ENCODE measurements around the gene DGKI. TPM values are rescaled to one million over a fixed set of nuclear protein-coding genes. Genes with fewer than 3 reads are reported as not detected.

The DGKI gene
- total and polyA plus RNA-seq, 2 donors: 1.8 to 13.3 TPM

DNA sequence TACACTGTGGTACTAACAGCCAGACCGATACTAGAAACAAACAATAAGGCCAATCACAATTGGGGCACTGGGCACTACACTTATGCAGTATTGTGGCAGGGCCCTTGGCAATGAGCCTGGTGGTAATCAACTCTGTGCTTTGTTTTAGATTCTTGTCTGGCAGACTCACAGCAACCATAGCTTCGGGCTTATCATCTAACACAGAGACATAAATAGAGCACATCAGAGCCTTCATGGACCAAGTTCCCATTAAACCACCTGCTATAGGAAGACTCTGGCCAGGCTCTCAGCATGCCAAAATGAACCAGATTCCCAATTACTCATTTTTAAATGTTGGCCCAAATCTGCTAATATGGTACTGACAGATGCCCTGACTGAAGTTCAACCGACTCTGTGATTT lies 218.6 kb downstream of the DGKI start:
- no peak overlapping the region for H3K4me3 ChIP-seq (ENCODE audit: low read depth, low read length)

DNA sequence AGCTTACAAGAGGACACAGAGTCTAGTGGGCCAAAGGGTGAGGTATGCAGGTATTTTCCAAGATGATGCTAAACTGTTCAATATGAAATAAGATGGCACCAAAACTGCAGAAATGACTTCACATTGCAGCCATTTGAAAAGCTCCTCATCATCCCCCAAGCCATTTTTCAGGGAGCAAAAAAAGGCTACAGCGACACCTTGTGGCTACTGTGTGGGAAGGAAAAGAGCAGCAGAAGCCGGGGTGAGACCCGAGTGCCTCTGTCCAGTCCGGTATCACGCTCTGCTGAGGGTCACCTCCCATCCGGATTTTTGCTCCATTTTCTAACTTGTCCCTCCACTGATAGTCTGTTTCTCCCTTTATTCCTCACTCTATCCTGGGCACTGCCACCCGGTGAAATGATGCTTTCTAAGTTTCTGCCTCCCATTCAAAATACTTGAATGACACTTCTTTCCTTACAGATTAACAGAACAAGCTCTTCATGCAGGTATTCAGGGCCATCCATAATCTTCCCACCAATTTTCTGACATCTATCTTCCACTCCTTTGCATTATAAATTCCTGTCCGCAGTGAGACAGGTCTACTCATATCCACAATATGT lies 220.2 kb downstream of the DGKI start:
- H3K4me3 ChIP-seq (ENCODE audit: low read depth, low read length): no peak overlapping the region
- H3K4me1 ChIP-seq (ENCODE audit: insufficient read depth): no peaks in the 10 kb centered on the region
- DNase-seq (ENCODE audit: extremely low spot score): no peak
- H3K36me3 ChIP-seq (ENCODE audit: insufficient read depth): no peaks in the 10 kb centered on the region
- no peak overlapping the region for H3K27ac ChIP-seq (ENCODE audit: low read depth)
- WGBS: 31% methylated on average over 8 of the region's 8 CpGs

More for the DNA sequence above, 218.6 kb downstream of the DGKI start:
- Histone ChIP-seq H3K27ac (ENCODE audit: low read depth) (no peak overlapping the region), H3K4me1 (ENCODE audit: insufficient read depth) (no peaks in the 10 kb centered on the region), H3K36me3 (ENCODE audit: insufficient read depth) (no peaks in the 10 kb centered on the region)
- DNase-seq (ENCODE audit: extremely low spot score): no peak
- WGBS: 50% methylated on average over 3 of the region's 3 CpGs

DNA sequence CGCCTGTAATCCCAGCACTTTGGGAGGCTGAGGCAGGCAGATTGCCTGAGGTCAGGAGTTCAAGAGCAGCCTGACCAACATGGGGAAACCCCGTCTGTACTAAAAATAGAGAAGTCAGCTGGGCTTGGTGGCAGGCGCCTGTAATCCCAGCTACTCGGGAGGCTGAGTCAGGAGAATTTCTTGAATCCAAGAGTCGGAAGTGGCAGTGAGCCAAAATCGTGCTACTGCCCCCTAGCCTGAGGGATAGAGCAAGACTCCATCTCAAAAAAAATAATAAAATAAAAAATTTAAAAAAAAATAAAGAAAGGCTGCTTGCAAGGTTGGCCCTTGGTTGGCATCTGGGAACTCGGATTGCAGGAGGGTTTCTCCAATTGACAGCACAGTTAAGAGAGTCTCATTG lies 221.6 kb downstream of the DGKI start:
- Histone ChIP-seq H3K27ac (ENCODE audit: low read depth) (no peak overlapping the region), H3K4me3 (ENCODE audit: low read depth, low read length) (no peak overlapping the region), H3K4me1 (ENCODE audit: insufficient read depth) (no peaks in the 10 kb centered on the region), H3K36me3 (ENCODE audit: insufficient read depth) (no peaks in the 10 kb centered on the region)
- WGBS: 90% methylated on average over 7 of the region's 7 CpGs
- DNase-seq (ENCODE audit: extremely low spot score): no peak

DNA sequence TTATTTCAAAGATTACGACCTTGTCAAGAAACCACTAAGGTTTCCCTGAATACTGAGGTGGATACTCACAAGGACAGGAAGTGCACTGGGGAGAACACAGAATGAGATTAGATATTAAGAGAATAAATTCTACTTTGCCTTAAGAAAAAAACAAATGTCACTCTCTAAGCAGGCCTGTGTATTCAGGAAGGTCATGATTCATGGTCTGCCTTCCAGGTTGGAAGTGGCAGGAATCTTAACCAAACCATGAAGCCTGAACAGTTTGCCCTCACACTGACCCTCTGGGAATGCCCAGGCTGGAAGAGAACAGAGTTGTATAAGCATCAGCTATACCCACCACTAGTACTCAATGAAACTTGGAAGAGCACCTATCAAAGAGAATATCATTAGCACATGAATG lies 227.6 kb downstream of the DGKI start:
- Histone ChIP-seq H3K36me3 (ENCODE audit: insufficient read depth) (no peaks in the 10 kb centered on the region), H3K27ac (ENCODE audit: low read depth) (no peak overlapping the region), H3K4me1 (ENCODE audit: insufficient read depth) (no peaks in the 10 kb centered on the region), H3K4me3 (ENCODE audit: low read depth, low read length) (no peak overlapping the region)
- 95% methylated on average over 1 of the region's 1 CpG for WGBS
- DNase-seq (ENCODE audit: extremely low spot score): no peak

DNA sequence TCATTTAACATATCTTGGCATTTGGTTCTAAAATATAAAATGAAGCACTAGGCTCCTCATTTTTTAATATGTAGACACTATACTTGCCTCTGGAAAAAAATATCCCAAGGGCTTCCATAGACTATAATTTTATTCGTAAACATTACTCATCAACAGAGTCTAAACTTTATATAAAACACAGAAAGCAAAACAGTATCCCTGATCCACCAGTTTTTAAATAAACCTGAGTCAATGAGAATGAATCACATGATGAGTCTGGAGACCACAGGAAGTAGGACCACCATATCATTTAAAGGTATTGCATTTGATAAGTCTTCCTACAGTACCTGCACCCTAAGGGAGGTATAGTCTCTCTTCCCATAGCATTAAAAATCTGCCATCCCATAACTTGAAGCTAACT lies 228.0 kb downstream of the DGKI start:
- H3K27ac ChIP-seq (ENCODE audit: low read depth): no peak overlapping the region
- WGBS: 96% methylated on average over 1 of the region's 1 CpG
- DNase-seq (ENCODE audit: extremely low spot score): no peak
- H3K36me3 ChIP-seq (ENCODE audit: insufficient read depth): no peaks in the 10 kb centered on the region
- no peak overlapping the region for H3K4me3 ChIP-seq (ENCODE audit: low read depth, low read length)
- no peaks in the 10 kb centered on the region for H3K4me1 ChIP-seq (ENCODE audit: insufficient read depth)

DNA sequence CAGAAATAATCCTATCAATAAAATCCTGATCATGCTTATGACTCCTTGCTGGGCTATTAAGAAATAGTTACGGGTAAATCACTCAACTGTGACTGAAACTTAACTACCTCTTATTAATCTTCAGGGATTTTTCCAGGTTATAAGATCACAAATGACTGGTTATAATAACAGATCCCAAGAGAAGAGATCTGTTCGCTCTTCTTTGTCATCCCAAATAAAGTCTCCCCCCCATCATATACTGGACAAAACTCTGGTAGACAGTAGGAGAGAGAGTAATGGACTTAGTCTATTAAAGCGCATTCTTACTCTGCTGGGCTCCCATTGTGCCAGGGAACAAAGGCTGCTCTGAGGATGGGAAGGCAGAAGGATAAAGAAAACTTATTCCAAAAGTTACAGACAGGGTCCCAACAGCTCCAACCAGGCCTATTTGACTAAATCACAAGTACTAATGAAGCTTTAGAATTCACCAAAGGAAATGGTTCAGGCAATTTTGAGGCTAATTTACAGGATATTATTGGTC lies 233.7 kb downstream of the DGKI start:
- Histone ChIP-seq H3K36me3 (ENCODE audit: insufficient read depth) (no peaks in the 10 kb centered on the region), H3K27ac (ENCODE audit: low read depth) (no peak overlapping the region), H3K4me3 (ENCODE audit: low read depth, low read length) (no peak overlapping the region), H3K4me1 (ENCODE audit: insufficient read depth) (no peaks in the 10 kb centered on the region)
- 96% methylated on average over 3 of the region's 3 CpGs for WGBS
- no peak for DNase-seq (ENCODE audit: extremely low spot score)

DNA sequence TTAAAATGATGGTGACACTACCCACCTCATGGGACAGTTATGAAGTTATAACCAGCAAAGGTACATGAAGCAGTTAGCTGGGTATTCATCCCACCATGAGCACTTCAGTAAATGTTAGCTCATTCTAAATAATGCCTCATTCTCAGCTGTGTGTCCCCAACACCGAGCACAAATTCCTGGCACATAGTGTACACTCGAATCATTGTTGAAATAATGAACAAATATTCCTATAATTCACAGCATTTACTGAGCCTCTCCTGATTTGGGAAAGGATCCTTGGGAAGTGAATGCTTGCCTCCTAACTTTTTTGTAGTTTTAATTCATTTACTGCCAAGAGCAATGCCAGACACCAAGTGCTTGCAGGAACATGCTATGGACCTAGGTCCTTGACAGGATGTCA lies 235.2 kb downstream of the DGKI start:
- no peak overlapping the region for H3K4me3 ChIP-seq (ENCODE audit: low read depth, low read length)
- H3K27ac ChIP-seq (ENCODE audit: low read depth): no peak overlapping the region
- H3K4me1 ChIP-seq (ENCODE audit: insufficient read depth): no peaks in the 10 kb centered on the region
- no peak for DNase-seq (ENCODE audit: extremely low spot score)
- WGBS: 81% methylated on average over 2 of the region's 2 CpGs
- H3K36me3 ChIP-seq (ENCODE audit: insufficient read depth): no peaks in the 10 kb centered on the region

- H3K4me3 ChIP-seq (ENCODE audit: low read depth, low read length): no peak overlapping the region
- H3K4me1 ChIP-seq (ENCODE audit: insufficient read depth): no peaks in the 10 kb centered on the region
- 77% methylated on average over 6 of the region's 6 CpGs for WGBS
- H3K27ac ChIP-seq (ENCODE audit: low read depth): no peak overlapping the region
- no peak for DNase-seq (ENCODE audit: extremely low spot score)
- no peaks in the 10 kb centered on the region for H3K36me3 ChIP-seq (ENCODE audit: insufficient read depth)
These were observed 237.3 kb downstream of the DGKI start for GRCh38 chr7:137609500-137609899.

DNA sequence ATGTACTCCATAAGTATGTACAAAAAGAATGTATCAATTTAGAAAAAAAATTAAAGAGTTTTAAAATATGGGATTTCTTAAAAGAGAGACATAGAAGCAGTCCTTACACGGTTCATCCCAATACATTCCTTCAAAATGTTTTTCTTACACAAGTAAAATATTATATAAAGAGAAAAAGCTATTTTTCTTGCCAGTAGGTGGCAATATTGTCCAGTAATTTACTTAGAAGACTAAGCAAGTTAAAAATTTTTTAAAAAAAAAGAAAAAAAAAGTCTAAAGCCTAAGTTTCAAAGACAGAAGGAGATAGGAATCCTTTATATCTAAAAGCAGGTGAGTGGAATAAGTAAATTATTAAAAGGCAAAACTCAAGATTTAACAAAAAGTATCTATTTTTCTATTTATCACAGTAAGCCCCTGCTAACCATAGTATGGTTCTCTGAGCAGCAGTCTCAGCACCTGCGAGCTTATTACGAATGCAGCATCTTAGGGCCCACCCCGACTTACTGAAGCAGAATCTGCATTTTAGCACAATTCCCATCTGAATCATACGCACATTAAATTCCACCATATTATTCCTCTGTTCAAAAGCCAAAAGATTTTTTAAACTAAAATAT lies 240.6 kb downstream of the DGKI start:
- Histone ChIP-seq H3K27ac (ENCODE audit: low read depth) (no peak overlapping the region), H3K4me3 (ENCODE audit: low read depth, low read length) (no peak overlapping the region), H3K36me3 (ENCODE audit: insufficient read depth) (no peaks in the 10 kb centered on the region), H3K4me1 (ENCODE audit: insufficient read depth) (no peaks in the 10 kb centered on the region)
- peak; percentile 35 for DNase-seq (ENCODE audit: extremely low spot score)
- 64% methylated on average over 5 of the region's 5 CpGs for WGBS

DNA sequence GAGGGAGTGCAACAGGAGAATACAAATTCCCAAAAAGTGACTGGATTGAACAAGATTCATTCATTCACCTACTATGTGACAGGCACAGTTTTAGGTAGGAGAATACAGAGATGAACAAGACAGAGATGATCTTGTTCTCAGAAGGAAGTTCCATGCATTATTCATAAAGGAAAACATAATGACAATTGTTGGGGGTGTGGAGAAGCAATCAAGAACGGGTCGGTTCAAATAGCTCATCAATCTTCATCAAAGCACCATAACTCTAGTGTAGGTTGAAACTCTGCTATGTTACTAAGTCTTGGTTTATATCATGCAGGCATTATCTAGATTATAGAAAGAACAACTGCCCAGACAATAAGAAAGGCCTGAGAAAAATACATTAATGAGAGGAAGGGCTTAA lies 243.7 kb downstream of the DGKI start:
- Histone ChIP-seq H3K4me1 (ENCODE audit: insufficient read depth) (no peaks in the 10 kb centered on the region), H3K27ac (ENCODE audit: low read depth) (no peak overlapping the region), H3K36me3 (ENCODE audit: insufficient read depth) (no peaks in the 10 kb centered on the region), H3K4me3 (ENCODE audit: low read depth, low read length) (no peak overlapping the region)
- WGBS: 54% methylated on average over 2 of the region's 2 CpGs
- DNase-seq (ENCODE audit: extremely low spot score): no peak

DNA sequence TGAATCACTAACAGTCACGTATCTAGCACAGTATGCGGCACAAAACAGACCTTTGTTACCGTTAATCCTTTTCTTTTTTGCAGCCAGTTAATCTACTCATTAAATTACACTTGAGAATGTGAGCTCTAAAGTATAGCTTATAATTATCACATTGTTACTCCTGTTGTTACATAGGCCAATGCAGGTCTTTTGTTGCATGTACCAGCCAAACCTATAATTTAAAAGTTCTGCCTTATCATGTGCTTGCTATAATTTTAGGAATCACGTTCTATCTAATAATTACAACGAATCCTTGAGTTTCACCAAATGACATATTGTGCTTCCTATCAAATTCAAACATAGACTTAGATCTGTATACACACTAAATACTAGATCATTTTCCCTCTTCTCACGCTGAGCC lies 245.1 kb downstream of the DGKI start:
- 89% methylated on average over 6 of the region's 6 CpGs for WGBS

GRCh38 chr7:137597856-137598255 lies 248.9 kb downstream of the DGKI start:
- 77% methylated on average over 4 of the region's 4 CpGs for WGBS
- no peak for DNase-seq (ENCODE audit: extremely low spot score)
- no peaks in the 10 kb centered on the region for H3K4me1 ChIP-seq (ENCODE audit: insufficient read depth)
- H3K27ac ChIP-seq (ENCODE audit: low read depth): no peak overlapping the region
- no peak overlapping the region for H3K4me3 ChIP-seq (ENCODE audit: low read depth, low read length)
- H3K36me3 ChIP-seq (ENCODE audit: insufficient read depth): no peaks in the 10 kb centered on the region

More for the DNA sequence above, 245.1 kb downstream of the DGKI start:
- Histone ChIP-seq H3K4me3 (ENCODE audit: low read depth, low read length) (no peak overlapping the region), H3K36me3 (ENCODE audit: insufficient read depth) (no peaks in the 10 kb centered on the region), H3K27ac (ENCODE audit: low read depth) (no peak overlapping the region), H3K4me1 (ENCODE audit: insufficient read depth) (no peaks in the 10 kb centered on the region)
- no peak for DNase-seq (ENCODE audit: extremely low spot score)

- Histone ChIP-seq H3K4me3 (ENCODE audit: low read depth, low read length) (no peak overlapping the region), H3K27ac (ENCODE audit: low read depth) (no peak overlapping the region), H3K36me3 (ENCODE audit: insufficient read depth) (no peaks in the 10 kb centered on the region), H3K4me1 (ENCODE audit: insufficient read depth) (no peaks in the 10 kb centered on the region)
- WGBS: 81% methylated on average over 5 of the region's 5 CpGs
- no peak for DNase-seq (ENCODE audit: extremely low spot score)
These were observed 253.6 kb downstream of the DGKI start for GRCh38 chr7:137593115-137593711.

GRCh38 chr7:137592232-137592896 lies 254.4 kb downstream of the DGKI start:
- DNase-seq (ENCODE audit: extremely low spot score): peak; percentile 53
- no peak overlapping the region for H3K27ac ChIP-seq (ENCODE audit: low read depth)
- H3K36me3 ChIP-seq (ENCODE audit: insufficient read depth): no peaks in the 10 kb centered on the region
- no peaks in the 10 kb centered on the region for H3K4me1 ChIP-seq (ENCODE audit: insufficient read depth)
- whole genome bisulfite sequencing: 25% methylated on average over 6 of the region's 6 CpGs
- no peak overlapping the region for H3K4me3 ChIP-seq (ENCODE audit: low read depth, low read length)

Data from urinary bladder (tissue), 4 donors.